Breast epithelium (tissue), 4 donors: ENCODE data around the gene SLC43A2. TPM values are rescaled to one million over a fixed set of nuclear protein-coding genes. Genes with fewer than 3 reads are reported as not detected.

ENCODE experiments used
- DNase-seq, 2 donors: peaks; one replicate each; pipeline ENCODE4 v3.0.0-alpha.2; 2019; ENCODE audit warnings: low spot score in 2 of 2
- H3K27ac ChIP-seq, 2 donors: fragments of 200-600 bp; sonication (generic) in 1 of 2; one replicate each; pipeline ENCODE4 v1.5.1; 2016 to 2019; ENCODE audit warnings: mild to moderate bottlenecking in 1 of 2
- H3K27me3 ChIP-seq, 2 donors: fragments of 200-600 bp; sonication (generic) in 1 of 2; one replicate each; pipeline versions ENCODE4 v1.5.1 to v1.6.0; 2017 to 2019; ENCODE audit warnings: control low read depth in 1 of 2, mild to moderate bottlenecking in 1 of 2
- H3K36me3 ChIP-seq: fragments of 200-600 bp; one replicate; pipeline ENCODE4 v1.5.1; 2019
- H3K4me1 ChIP-seq, 2 donors: fragments of 200-600 bp; sonication (generic); one replicate each; pipeline ENCODE4 v1.5.1; 2016 to 2019; ENCODE audit warnings: control low read depth in 1 of 2
- H3K4me3 ChIP-seq, 3 donors: fragments of 200-600 bp; sonication (generic); 1 replicate in 2 of 3; 2 replicates in 1 of 3; pipeline ENCODE4 v1.5.1; 2016 to 2019; ENCODE audit warnings: mild to moderate bottlenecking in 3 of 3, moderate library complexity in 2 of 3
- H3K9me3 ChIP-seq, 2 donors: fragments of 200-600 bp; sonication (generic) in 1 of 2; one replicate each; pipeline ENCODE4 v1.5.1; 2016 to 2019; ENCODE audit warnings: control low read depth in 1 of 2
- CTCF ChIP-seq, 3 donors: fragments of 450-650 bp; IDR thresholded peaks; one replicate each; pipeline ENCODE4 v1.5.1; 2016 to 2017; ENCODE audit warnings: antibody characterized with exemption in 3 of 3, mild to moderate bottlenecking in 3 of 3, moderate library complexity in 3 of 3
- POLR2A ChIP-seq: fragments of 450-650 bp; IDR thresholded peaks from one replicate; pipeline ENCODE4 v1.6.1; 2016; ENCODE audit warnings: antibody characterized with exemption, mild to moderate bottlenecking, moderate library complexity
- POLR2AphosphoS5 ChIP-seq, 3 donors: sonication (generic); formaldehyde crosslinking; IDR thresholded peaks; one replicate each; pipeline ENCODE4 v1.6.1; 2017; ENCODE audit warnings: antibody characterized with exemption in 3 of 3
- intact Hi-C: fragments of 100-400 bp; cut with DNase I; formaldehyde crosslinking; loops from one replicate; pipeline ENCODE4 v1.15.1; 2023; ENCODE audit warnings: low total_unique reads
- total RNA-seq, 3 donors: library from RNA; depleted of rRNA; stranded (reverse); fragments of >200 nt; gene quantifications; one replicate each; pipeline ENCODE4 v1.1.0, GENCODE V29; 2016

Gene SLC43A2
- total RNA-seq, 3 donors from 2014 or later = 13.8 to 18.9 (median 14.9) TPM

GRCh38 chr17:1552932-1553331 lies 75.7 kb downstream of the SLC43A2 start:
- Histone ChIP-seq H3K27ac (no peak overlapping the region), H3K4me1 (no peaks in the 10 kb centered on the region), H3K27me3 (no peaks in the 10 kb centered on the region), H3K36me3 (no peaks in the 10 kb centered on the region), H3K4me3 (no peak overlapping the region), H3K9me3 (no peaks in the 10 kb centered on the region)
- DNase-seq = no peak
- intact Hi-C loops = no loop called here
- TF ChIP-seq POLR2A (no peak), POLR2AphosphoS5 (IDR thresholded peaks at IDR 0.05) (no peak), CTCF (IDR thresholded peaks at IDR 0.05) (no peak)

DNA sequence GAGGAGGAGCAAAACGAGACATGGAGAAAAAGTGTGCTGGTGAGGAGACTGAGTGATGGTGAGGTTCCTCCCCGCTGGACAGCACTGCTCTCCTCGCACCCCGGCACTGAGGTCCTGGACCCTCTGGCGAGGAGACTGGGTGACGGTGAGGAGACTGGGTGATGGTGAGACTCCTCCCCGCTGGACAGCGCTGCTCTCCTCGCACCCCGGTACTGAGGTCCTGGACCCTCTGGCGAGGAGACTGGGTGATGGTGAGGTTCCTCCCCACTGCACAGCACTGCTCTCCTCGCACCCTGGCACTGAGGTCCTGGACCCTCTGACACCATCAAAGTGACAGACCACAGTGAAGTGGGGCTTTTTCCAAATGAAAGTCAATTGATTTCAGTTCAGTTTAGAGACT lies 76.9 kb downstream of the SLC43A2 start:
- intact Hi-C loops = no loop called here
- no peak overlapping the region for H3K4me3 ChIP-seq
- TF ChIP-seq POLR2AphosphoS5 (IDR thresholded peaks at IDR 0.05) (no peak), POLR2A (no peak), CTCF (IDR thresholded peaks at IDR 0.05) (no peak)

DNA sequence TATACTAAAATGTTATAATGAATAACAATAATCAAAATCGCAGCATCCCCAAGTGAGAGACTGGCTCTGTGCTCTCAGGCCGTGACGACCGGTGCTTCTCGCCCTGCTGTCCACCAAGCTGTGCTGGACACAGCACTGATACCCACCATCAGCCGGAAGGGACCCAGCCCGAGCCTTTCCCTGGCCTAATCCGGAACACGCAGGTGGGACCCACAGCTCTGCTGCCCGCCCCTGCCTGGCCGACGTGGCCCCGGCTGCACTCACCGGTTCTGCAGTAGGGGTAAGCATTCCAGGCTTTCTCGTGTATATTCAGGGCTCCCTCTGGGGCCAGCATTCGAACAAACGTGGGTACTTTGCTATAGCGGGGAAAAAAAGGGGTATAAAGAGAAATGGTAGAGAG lies 80.6 kb downstream of the SLC43A2 start:
- no peaks in the 10 kb centered on the region for H3K27me3 ChIP-seq
- H3K36me3 ChIP-seq = no peaks in the 10 kb centered on the region
- H3K27ac ChIP-seq = no peak overlapping the region
- no peaks in the 10 kb centered on the region for H3K9me3 ChIP-seq
- DNase-seq = no peak
- no peaks in the 10 kb centered on the region for H3K4me1 ChIP-seq
- no peak overlapping the region for H3K4me3 ChIP-seq
- TF ChIP-seq POLR2A (no peak), CTCF (IDR thresholded peaks at IDR 0.05) (no peak), POLR2AphosphoS5 (IDR thresholded peaks at IDR 0.05) (no peak)
- intact Hi-C loops = no loop called here

More for the DNA sequence above, 76.9 kb downstream of the SLC43A2 start:
- Histone ChIP-seq H3K9me3 (no peaks in the 10 kb centered on the region), H3K4me1 (no peaks in the 10 kb centered on the region), H3K27me3 (no peaks in the 10 kb centered on the region), H3K36me3 (no peaks in the 10 kb centered on the region), H3K27ac (no peak overlapping the region)
- no peak for DNase-seq

DNA sequence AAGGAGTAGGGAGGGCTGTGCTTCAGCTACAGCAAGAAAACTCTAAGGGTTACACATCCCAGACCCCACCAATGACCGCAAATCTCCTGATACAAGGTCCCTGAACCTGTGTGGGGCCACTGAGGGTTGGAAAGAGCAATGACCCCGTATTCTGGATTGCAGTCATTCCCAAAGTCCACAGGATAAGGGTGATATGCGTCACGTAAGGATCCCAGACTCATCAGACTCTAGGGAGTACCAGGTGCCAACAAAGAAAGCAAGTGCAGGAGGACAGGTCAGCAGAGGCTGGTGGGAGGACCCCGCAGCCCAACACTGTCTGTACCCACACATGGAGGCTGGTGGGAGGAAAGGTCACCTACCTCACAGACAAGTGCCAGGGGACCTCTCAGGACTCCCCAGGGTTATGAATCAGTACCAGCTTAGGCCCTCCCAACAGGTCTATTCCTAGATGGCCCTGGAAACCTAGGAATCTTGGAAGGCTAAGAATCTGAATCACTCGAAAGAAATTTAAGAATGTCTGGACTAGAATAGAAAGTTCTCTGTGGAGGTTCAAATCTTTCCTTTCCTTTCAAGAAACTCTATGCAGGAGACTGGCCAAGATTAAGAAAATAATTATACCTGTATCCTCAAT lies 82.2 kb downstream of the SLC43A2 start:
- no peaks in the 10 kb centered on the region for H3K4me1 ChIP-seq
- intact Hi-C loops = no loop called here
- TF ChIP-seq CTCF (IDR thresholded peaks at IDR 0.05) = no peak
- no peak for TF ChIP-seq POLR2A
- H3K36me3 ChIP-seq = no peaks in the 10 kb centered on the region
- H3K27me3 ChIP-seq = no peaks in the 10 kb centered on the region
- no peak overlapping the region for H3K4me3 ChIP-seq
- no peaks in the 10 kb centered on the region for H3K9me3 ChIP-seq
- no peak overlapping the region for H3K27ac ChIP-seq
- DNase-seq = no peak

DNA sequence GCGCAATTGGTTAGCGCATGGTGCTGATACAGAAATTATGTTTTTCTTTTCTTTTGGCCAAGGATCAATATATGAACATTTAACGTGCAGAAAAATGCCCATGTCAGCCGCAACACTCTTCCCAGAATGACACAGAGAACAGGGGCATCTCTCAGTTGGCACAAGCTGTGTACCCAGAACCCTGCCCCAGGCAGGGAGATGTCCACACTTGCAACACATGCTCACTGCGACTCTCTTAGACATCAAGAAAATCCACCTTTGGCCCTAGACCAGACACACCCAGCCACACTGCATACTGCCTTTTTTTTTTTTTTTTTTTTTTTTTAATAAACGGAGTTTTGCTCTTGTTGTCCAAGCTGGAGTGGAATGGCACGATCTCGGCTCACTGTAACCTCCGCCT lies 83.0 kb downstream of the SLC43A2 start:
- Histone ChIP-seq H3K27ac (no peak overlapping the region), H3K36me3 (no peaks in the 10 kb centered on the region), H3K9me3 (no peaks in the 10 kb centered on the region), H3K27me3 (no peaks in the 10 kb centered on the region), H3K4me1 (no peaks in the 10 kb centered on the region), H3K4me3 (no peak overlapping the region)
- intact Hi-C loops = no loop called here
- DNase-seq = peak in 1 of 2 donors; percentile 78
- TF ChIP-seq POLR2AphosphoS5 (IDR thresholded peaks at IDR 0.05) (no peak), POLR2A (no peak), CTCF (IDR thresholded peaks at IDR 0.05) (no peak)
